A549 (cell line): ENCODE results near the gene MYLK. TPM values are rescaled to one million over a fixed set of nuclear protein-coding genes. Genes with fewer than 3 reads are reported as not detected.

Experiments
- ATAC-seq, 2 experiments: fragments of 200-7000 bp in 1 of 2; fragments of >200 bp in 1 of 2; cut with Nextera tagmentation in 1 of 2; cut with Tn5 transposase in 1 of 2; 3 replicates each; pipeline versions ENCODE4 v1.8.0 to v1.9.1; 2018 to 2020; ENCODE audit warnings: mild to moderate bottlenecking in 1 of 2, moderate library complexity in 1 of 2
- CTCF ChIA-PET: fragments of 300-600 bp; sonication (Branson Sonifier 250); formaldehyde crosslinking; extraction: SDS; loops from one replicate; lab custom pipeline; 2021; ENCODE audit warnings: antibody characterized with exemption, inconsistent platforms; lab: Yijun Ruan, JAX
- POLR2A ChIA-PET: fragments of 350-600 bp; formaldehyde crosslinking; extraction: SDS; loops from one replicate; lab custom pipeline; 2021; ENCODE audit warnings: antibody characterized with exemption, inconsistent platforms; lab: Yijun Ruan, JAX
- DNase-seq, 2 experiments: peaks; one replicate each; pipeline versions ENCODE4 v3.0.0 to v3.0.0-alpha.2; 2011 to 2016; ENCODE audit warnings: low read depth in 1 of 2, low spot score in 1 of 2
- FAIRE-seq: peaks from 2 replicates; lab custom pipeline; 2011; peaks lifted over from hg19 to GRCh38; lab: Jason Lieb, UNC
- H3K27ac ChIP-seq, 2 experiments: fragments of >200 bp; sonication (Bioruptor Twin); formaldehyde crosslinking; 3 replicates each; pipeline ENCODE4 v1.5.1; 2016 to 2017
- H3K4me1 ChIP-seq: fragments of >200 bp; sonication (Bioruptor Twin); formaldehyde crosslinking; 3 replicates; pipeline ENCODE4 v1.6.1; 2016
- H3K4me2 ChIP-seq: fragments of >200 bp; sonication (Bioruptor Twin); formaldehyde crosslinking; 3 replicates; pipeline ENCODE4 v1.6.1; 2016
- H3K4me3 ChIP-seq: fragments of >200 bp; sonication (Bioruptor Twin); formaldehyde crosslinking; 3 replicates; pipeline ENCODE4 v1.5.1; 2016
- H3K9me3 ChIP-seq: fragments of >200 bp; sonication (Bioruptor Twin); formaldehyde crosslinking; 3 replicates; pipeline ENCODE4 v1.6.1; 2016
- BHLHE40 ChIP-seq: IDR thresholded peaks from 2 replicates; pipeline ENCODE4 v1.6.1; 2012; ENCODE audit warnings: low read depth, low read length, inconsistent platforms
- CTCF ChIP-seq: fragments of >200 bp; sonication (Bioruptor Twin); formaldehyde crosslinking; IDR thresholded peaks from 3 replicates; pipeline ENCODE4 v1.5.1; 2016
- EHF ChIP-seq: fragments of 250-450 bp; sonication (Bioruptor Pico); IDR thresholded peaks from 2 replicates; pipeline ENCODE4 v1.5.0; 2020; ENCODE audit warnings: mild to moderate bottlenecking
- EHMT2 ChIP-seq: fragments of 200-600 bp; sonication (generic); IDR thresholded peaks from 2 replicates; pipeline ENCODE4 v1.6.1; 2016; ENCODE audit warnings: antibody characterized with exemption, low read depth, mild to moderate bottlenecking, moderate library complexity
- EP300 ChIP-seq, 2 experiments: fragments of >200 bp; sonication (Bioruptor Twin); formaldehyde crosslinking; IDR thresholded peaks; 2 replicates in 1 of 2; 3 replicates in 1 of 2; pipeline ENCODE4 v1.6.1; 2016 to 2017
- ESRRA ChIP-seq: fragments of 150-350 bp; IDR thresholded peaks from 2 replicates; pipeline ENCODE4 v1.6.1; 2014; ENCODE audit warnings: mild to moderate bottlenecking, low read length, borderline replicate concordance
- FOSL2 ChIP-seq, 2 experiments: fragments of 450-650 bp in 1 of 2; fragments of >200 bp in 1 of 2; sonication (Bioruptor Twin) in 1 of 2; formaldehyde crosslinking; IDR thresholded peaks; 2 replicates each; pipeline versions ENCODE4 v1.5.0 to v1.6.1; 2016 to 2020; ENCODE audit warnings: mild to moderate bottlenecking in 1 of 2, moderate library complexity in 1 of 2
- FOXS1 ChIP-seq: fragments of 250-450 bp; sonication (Bioruptor Pico); IDR thresholded peaks from 2 replicates; pipeline ENCODE4 v1.5.0; 2020; ENCODE audit warnings: mild to moderate bottlenecking, moderate library complexity
- HDAC2 ChIP-seq: fragments of 200-600 bp; sonication (generic); IDR thresholded peaks from 2 replicates; pipeline ENCODE4 v1.6.1; 2016
- JUN ChIP-seq, 2 experiments: fragments of >200 bp; sonication (Bioruptor Twin); formaldehyde crosslinking; IDR thresholded peaks; 2 replicates in 1 of 2; 3 replicates in 1 of 2; pipeline ENCODE4 v1.6.1; 2016 to 2017
- KDM5A ChIP-seq: fragments of 200-600 bp; sonication (generic); IDR thresholded peaks from 2 replicates; pipeline ENCODE4 v1.6.1; 2016; ENCODE audit warnings: antibody characterized with exemption, mild to moderate bottlenecking
- MAFK ChIP-seq: fragments of 450-650 bp; IDR thresholded peaks from 2 replicates; pipeline ENCODE4 v1.6.1; 2014; ENCODE audit not compliant: partially characterized antibody
- MAX ChIP-seq: IDR thresholded peaks from 2 replicates; pipeline ENCODE4 v1.6.1; 2012
- NFE2L2 ChIP-seq: fragments of 150-350 bp; conservative IDR thresholded peaks from 2 replicates; pipeline ENCODE4 v1.6.1; 2014; ENCODE audit warnings: low read length
- NR3C1 ChIP-seq: fragments of >200 bp; sonication (Bioruptor Twin); formaldehyde crosslinking; IDR thresholded peaks from 3 replicates; pipeline ENCODE4 v1.6.1; 2017
- POLR2AphosphoS2 ChIP-seq: conservative IDR thresholded peaks from 2 replicates; pipeline ENCODE4 v1.6.1; 2012; ENCODE audit warnings: low read length, improper control_type of control experiment, inconsistent platforms
- RARB ChIP-seq: fragments of 250-450 bp; sonication (Bioruptor Pico); IDR thresholded peaks from 2 replicates; pipeline ENCODE4 v1.8.0; 2021; ENCODE audit warnings: mild to moderate bottlenecking, moderate library complexity
- RCOR1 ChIP-seq: fragments of 150-350 bp; IDR thresholded peaks from 2 replicates; pipeline ENCODE4 v1.6.1; 2014; ENCODE audit warnings: antibody characterized with exemption, low read length, low read depth
- RFX5 ChIP-seq: fragments of 450-650 bp; IDR thresholded peaks from 2 replicates; pipeline ENCODE4 v1.7.1; 2014; ENCODE audit warnings: antibody characterized with exemption, mild to moderate bottlenecking, moderate library complexity
- TFCP2L1 ChIP-seq: fragments of 250-450 bp; sonication (Bioruptor Pico); IDR thresholded peaks from 2 replicates; pipeline ENCODE4 v1.5.0; 2021; ENCODE audit warnings: mild to moderate bottlenecking
- TP53 ChIP-seq: fragments of 250-450 bp; sonication (Bioruptor Pico); IDR thresholded peaks from 2 replicates; pipeline ENCODE4 v1.5.0; 2021; ENCODE audit warnings: mild to moderate bottlenecking, moderate library complexity
- WGBS: methylation state at CpG from one replicate; pipeline ENCODE4 v1.1.6; 2017; ENCODE audit errors: missing lambda C conversion rate; 5-methylcytosine and 5-hydroxymethylcytosine counted together
- polyA plus RNA-seq, 4 experiments: library from polyadenylated mRNA; depleted of rRNA in 3 of 4; stranded (reverse); fragments of >200 nt; fragmentation: RNase III in 1 of 4; extraction: RNeasy Plus Mini Kit Qiagen cat#74134 plus additional on column Dnase treatment in 1 of 4; gene quantifications; 2 replicates in 3 of 4; 3 replicates in 1 of 4; pipeline ENCODE4 v1.2.3, GENCODE V29; 2011 to 2017
- TF ChIP-seq, protein P1 (sequence below): fragments of 150-350 bp; IDR thresholded peaks from 2 replicates; pipeline ENCODE4 v1.6.1; 2014; ENCODE audit warnings: low read depth, mild to moderate bottlenecking, low read length
- TF ChIP-seq, protein P2 (sequence below): IDR thresholded peaks from 2 replicates; pipeline ENCODE4 v1.6.1; 2012

Gene MYLK
- polyA plus RNA-seq, 2 of the 4 experiments (the other 2 are of a cell fraction) = 16.9 to 17.4 TPM

- peak; percentile 76 to 77; a peak in 3 of 5 replicates for TF ChIP-seq JUN (IDR thresholded peaks at IDR 0.05)
- no peak for TF ChIP-seq EHMT2
- TF ChIP-seq, protein P1, sequence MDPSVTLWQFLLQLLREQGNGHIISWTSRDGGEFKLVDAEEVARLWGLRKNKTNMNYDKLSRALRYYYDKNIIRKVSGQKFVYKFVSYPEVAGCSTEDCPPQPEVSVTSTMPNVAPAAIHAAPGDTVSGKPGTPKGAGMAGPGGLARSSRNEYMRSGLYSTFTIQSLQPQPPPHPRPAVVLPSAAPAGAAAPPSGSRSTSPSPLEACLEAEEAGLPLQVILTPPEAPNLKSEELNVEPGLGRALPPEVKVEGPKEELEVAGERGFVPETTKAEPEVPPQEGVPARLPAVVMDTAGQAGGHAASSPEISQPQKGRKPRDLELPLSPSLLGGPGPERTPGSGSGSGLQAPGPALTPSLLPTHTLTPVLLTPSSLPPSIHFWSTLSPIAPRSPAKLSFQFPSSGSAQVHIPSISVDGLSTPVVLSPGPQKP = no peak
- no peak for TF ChIP-seq NR3C1
- peak; percentile 89 for TF ChIP-seq MAX
- no peak for TF ChIP-seq TP53 (CRISPR knock-in tag)
- no peak for TF ChIP-seq RFX5
- TF ChIP-seq MAFK = no peak
- TF ChIP-seq KDM5A = no peak
- no peak for TF ChIP-seq RCOR1
- peak; percentile 77; the same call in 1 of the 2 replicates for TF ChIP-seq FOXS1 (CRISPR knock-in tag)
- TF ChIP-seq EHF = no peak
- TF ChIP-seq EP300 (IDR thresholded peaks at IDR 0.05) = peak; percentile 66 to 72; a peak in 2 of 5 replicates
- TF ChIP-seq, all 56 proteins: peak for 13
These were observed 151.7 kb downstream of the MYLK start (continued) for GRCh38 chr3:123732447-123732846.

GRCh38 chr3:123730829-123731228 lies 153.3 kb downstream of the MYLK start:
- POLR2A ChIA-PET = no interaction called here
- Histone ChIP-seq H3K27ac (peak overlapping the region in 1 of 2 experiments; percentile 50; a peak in 2 of 6 replicates), H3K4me3 (no peak overlapping the region), H3K4me2 (no peak overlapping the region), H3K9me3 (no peaks in the 10 kb centered on the region)
- ATAC-seq (no peak), FAIRE-seq (no peak), DNase-seq (no peak)
- 92% methylated on average over 4 of the region's 4 CpGs for WGBS
- CTCF ChIA-PET = interaction anchor here (1.0 to 9.7 kb wide), 5 partner anchors 9 to 79 kb away, joined by 3 to 100 read pairs (median 7); no protein-coding TSS in a partner anchor
- no peak for TF ChIP-seq HDAC2
- no peak for TF ChIP-seq ESRRA
- TF ChIP-seq, protein P2, sequence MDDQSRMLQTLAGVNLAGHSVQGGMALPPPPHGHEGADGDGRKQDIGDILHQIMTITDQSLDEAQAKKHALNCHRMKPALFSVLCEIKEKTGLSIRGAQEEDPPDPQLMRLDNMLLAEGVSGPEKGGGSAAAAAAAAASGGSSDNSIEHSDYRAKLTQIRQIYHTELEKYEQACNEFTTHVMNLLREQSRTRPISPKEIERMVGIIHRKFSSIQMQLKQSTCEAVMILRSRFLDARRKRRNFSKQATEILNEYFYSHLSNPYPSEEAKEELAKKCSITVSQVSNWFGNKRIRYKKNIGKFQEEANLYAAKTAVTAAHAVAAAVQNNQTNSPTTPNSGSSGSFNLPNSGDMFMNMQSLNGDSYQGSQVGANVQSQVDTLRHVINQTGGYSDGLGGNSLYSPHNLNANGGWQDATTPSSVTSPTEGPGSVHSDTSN = no peak
- TF ChIP-seq POLR2AphosphoS2 = no peak
- TF ChIP-seq CTCF = no peak
- no peak for TF ChIP-seq FOSL2 (IDR thresholded peaks at IDR 0.05)
- no peak for TF ChIP-seq FOSL2 (CRISPR knock-in tag; IDR thresholded peaks at IDR 0.05)
- TF ChIP-seq RARB (CRISPR knock-in tag) = no peak
- TF ChIP-seq BHLHE40 = no peak
- no peak for TF ChIP-seq KDM5A
- TF ChIP-seq NFE2L2 = no peak
- no peak for TF ChIP-seq MAFK
- TF ChIP-seq, all 56 proteins: peak for 0
- peaks cover 59% of the 10 kb centered on the region for H3K4me1 ChIP-seq

- 94% methylated on average over 3 of the region's 3 CpGs for WGBS
- ATAC-seq (no peak), FAIRE-seq (no peak), DNase-seq (no peak)
- no peaks in the 10 kb centered on the region for H3K9me3 ChIP-seq
- H3K4me1 ChIP-seq = peaks cover 41% of the 10 kb centered on the region
- CTCF ChIA-PET = interaction anchor here (0.9 to 9.7 kb wide), 6 partner anchors 10 to 351 kb away, joined by 3 to 100 read pairs (median 10); no protein-coding TSS in a partner anchor
- POLR2A ChIA-PET = interaction anchor here (0.6 to 0.7 kb wide), 2 partner anchors 143 to 154 kb away, joined by 3 to 4 read pairs; no protein-coding TSS in a partner anchor
- peak overlapping the region in 1 of 2 experiments; percentile 4; a peak in 1 of 6 replicates for H3K27ac ChIP-seq
- no peak overlapping the region for H3K4me3 ChIP-seq
- no peak overlapping the region for H3K4me2 ChIP-seq
- no peak for TF ChIP-seq TFCP2L1 (CRISPR knock-in tag)
These were observed 155.1 kb downstream of the MYLK start for GRCh38 chr3:123728991-123729390.
